GM11168 (cell line): ENCODE results near the gene CREB5.

Experiments used
- in situ Hi-C: fragments of 300-500 bp; cut with MboI; formaldehyde crosslinking; loops from one replicate; pipeline ENCODE4 v1.12.0; 2022; ENCODE audit warnings: low sequenced_read_pairs; ENCODE audit not compliant: unreplicated experiment

CREB5 gene

DNA sequence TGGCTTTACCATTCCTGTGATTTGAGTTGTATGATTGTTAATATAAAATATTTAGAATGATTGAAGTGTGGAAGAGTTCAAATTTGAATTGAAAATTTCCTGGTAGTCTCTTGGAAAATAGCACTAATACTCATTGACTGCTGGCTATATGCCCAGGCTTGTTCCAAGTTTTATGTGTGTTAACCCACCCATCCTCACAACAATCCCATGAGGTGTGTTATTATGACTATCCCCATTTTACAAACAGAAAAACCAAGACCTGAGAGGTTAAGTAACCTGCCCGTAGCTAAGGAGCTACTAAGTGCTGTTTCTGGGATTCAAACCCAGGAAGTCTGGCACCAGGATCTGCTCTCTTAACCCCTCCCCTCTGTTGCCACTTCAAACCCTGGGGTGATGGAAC, 213.9 kb downstream of the CREB5 start:
- in situ Hi-C loops: loop anchor here (10.0 kb wide), 2 partner anchors 229 to 231 kb away; no protein-coding TSS in a partner anchor

DNA sequence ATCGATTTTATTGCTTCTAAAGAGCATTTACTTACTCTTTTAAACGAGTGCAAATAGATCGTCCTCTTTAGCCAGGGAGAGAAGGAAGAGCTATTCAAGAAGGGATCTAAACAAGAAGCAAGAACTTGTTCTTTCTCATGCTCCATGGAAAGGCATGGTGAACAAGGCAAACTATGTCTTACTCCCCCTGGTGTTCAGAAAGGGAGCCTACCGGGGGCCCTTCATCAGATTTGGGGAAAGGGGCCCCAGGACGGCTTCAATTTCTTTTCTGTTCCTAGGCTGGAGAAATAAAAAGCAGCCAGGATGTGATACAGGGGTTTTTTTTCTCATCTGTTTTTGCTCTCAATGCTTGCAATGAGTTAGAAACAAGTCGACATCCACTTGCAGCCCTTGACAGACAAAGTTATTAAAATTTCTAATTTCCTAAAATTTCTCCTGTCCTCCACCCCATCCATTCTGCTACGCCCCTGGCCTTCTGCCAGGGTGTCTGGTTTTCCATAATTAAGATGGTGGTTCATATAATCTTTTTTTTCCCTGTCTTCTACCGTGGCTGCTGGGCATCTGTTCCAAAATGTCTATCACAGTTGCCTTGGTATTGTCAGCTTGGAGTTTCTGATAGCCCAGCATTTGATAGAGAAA, 214.4 kb downstream of the CREB5 start:
- in situ Hi-C loops: loop anchor here (10.0 kb wide), 2 partner anchors 228 to 232 kb away; no protein-coding TSS in a partner anchor

GRCh38 chr7:28627263-28627653, 214.9 kb downstream of the CREB5 start:
- in situ Hi-C loops: loop anchor here (10.0 kb wide), 2 partner anchors 228 to 232 kb away; no protein-coding TSS in a partner anchor

DNA sequence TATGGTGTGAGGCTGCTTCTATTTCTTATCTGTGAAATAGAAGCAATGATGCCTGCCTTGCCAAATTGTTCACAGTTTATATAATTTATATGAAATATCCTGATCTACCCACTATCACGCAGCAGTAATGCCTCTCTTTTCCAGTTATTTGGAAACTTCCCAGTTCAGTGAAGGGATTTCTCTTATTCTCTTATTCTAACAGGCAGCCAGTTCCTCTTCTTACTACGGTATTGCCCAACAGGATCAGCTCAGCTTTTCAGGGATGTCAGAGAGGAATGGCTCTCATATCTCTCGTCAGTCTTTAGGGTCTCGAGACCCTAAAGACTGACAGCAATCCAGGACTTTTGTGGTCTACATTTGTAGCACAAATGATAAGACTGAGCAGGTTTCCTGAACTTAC, 215.6 kb downstream of the CREB5 start:
- in situ Hi-C loops: loop anchor here (10.0 kb wide), 2 partner anchors 227 to 233 kb away; no protein-coding TSS in a partner anchor

DNA sequence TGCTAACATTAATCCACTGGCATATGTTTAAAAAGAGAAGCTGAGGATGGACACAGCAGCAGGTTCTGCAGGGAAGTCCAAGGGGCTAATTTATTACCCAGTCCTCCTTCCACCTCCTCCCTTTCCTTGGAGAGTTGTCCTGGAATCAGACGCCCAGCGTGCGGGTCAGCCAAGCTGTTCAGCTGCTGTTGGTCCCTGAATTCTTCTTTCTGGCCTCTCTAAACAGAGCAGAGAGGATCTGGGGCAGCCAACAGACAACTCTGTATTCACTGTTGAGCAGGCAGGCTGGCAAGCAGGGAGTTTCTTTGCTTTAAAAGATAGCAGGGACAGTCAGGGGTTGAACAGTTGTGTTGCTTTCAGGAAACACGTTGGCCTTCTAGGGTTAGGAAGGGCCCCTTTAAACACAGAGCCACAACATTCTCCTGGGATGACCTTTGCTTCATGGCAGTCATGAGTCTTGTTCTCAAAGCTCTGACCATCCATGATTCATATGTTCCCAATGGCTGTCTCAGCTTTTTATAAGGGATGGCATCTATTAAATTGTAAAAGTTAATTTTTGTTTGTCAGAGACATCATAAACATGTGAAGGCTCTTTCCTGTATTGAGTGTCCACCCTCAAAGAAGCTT, 217.0 kb downstream of the CREB5 start:
- in situ Hi-C loops: loop anchor here (10.0 kb wide), 2 partner anchors 225 to 235 kb away; no protein-coding TSS in a partner anchor

DNA sequence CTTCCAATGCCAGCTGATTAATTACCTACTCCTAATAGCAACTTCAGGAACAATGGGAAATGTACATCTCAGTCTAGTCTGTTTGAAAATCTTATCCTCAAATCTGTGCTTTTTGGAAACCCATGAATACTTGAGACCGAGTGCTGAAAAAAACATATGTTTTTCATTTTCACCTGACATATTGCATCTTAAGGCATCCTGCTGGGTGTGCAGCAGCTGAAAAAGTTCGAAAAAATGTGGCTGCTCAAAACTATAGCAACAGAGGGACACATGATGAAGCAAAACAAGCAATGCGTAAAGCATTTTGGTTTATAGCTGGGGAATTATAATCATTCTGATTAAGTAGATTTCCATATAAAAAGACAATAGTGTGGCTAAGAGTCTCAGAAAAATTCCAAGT, 218.0 kb downstream of the CREB5 start:
- in situ Hi-C loops: no loop called here

GRCh38 chr7:28631995-28632394, 219.7 kb downstream of the CREB5 start:
- in situ Hi-C loops: no loop called here

GRCh38 chr7:28638914-28639313, 226.6 kb downstream of the CREB5 start:
- in situ Hi-C loops: no loop called here

GRCh38 chr7:28640001-28640400, 227.7 kb downstream of the CREB5 start:
- in situ Hi-C loops: no loop called here

GRCh38 chr7:28641752-28642545, 229.6 kb downstream of the CREB5 start:
- in situ Hi-C loops: no loop called here

DNA sequence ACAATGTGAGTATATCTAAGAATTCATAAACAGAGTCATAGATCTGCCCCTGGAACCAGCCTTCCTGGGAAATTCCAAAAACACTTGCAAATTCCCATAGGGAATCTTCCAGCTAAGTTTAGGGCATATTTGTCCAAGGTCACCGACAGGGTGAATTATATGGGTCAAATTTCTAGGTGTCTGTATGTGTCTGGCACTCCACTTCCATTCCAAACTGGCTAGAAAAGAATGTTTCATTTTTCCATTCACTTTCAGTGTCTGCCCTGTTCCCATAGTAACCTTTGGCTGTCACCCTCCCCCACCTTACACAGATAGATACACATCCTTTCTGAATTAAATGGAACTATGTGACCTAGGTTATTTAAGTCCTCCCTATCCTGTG, 230.9 kb downstream of the CREB5 start:
- in situ Hi-C loops: no loop called here

DNA sequence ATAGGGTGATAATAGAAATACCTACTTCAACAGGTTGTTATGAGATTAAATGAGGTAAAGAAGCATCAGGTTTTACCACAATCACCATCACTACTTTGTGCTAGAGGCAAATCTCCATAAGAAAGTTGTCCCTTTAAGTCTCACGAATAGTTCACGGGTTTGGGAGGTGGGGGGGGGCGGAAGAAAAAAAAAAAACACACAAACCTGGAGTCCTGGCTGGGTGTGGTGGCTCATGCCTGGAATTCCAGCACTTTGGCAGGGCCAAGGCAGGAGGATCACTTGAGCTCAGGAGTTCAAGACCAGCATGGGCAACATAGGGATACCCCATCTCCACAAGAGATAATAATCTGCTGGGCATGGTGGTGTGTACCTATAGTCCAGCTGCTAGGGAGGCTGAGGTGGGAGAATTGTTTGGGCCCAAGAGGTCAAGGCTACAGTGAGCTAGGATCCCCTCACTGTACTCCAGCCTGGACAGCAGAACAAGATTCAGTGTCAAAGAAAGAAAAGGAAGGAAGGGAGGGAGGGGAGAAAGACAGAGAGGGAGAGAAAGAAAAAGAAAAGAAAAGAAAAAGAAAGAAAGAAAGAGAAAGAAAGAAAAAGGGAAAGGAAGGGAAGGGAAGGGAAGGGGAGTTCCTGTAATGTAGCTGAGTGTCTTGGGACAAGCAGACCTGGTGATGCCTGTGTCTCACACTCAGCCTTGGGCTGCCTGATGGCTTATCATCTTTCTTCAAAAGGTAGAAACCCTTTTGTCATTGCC, 231.4 kb downstream of the CREB5 start:
- in situ Hi-C loops: no loop called here

GRCh38 chr7:28645866-28646265, 233.5 kb downstream of the CREB5 start:
- in situ Hi-C loops: no loop called here

DNA sequence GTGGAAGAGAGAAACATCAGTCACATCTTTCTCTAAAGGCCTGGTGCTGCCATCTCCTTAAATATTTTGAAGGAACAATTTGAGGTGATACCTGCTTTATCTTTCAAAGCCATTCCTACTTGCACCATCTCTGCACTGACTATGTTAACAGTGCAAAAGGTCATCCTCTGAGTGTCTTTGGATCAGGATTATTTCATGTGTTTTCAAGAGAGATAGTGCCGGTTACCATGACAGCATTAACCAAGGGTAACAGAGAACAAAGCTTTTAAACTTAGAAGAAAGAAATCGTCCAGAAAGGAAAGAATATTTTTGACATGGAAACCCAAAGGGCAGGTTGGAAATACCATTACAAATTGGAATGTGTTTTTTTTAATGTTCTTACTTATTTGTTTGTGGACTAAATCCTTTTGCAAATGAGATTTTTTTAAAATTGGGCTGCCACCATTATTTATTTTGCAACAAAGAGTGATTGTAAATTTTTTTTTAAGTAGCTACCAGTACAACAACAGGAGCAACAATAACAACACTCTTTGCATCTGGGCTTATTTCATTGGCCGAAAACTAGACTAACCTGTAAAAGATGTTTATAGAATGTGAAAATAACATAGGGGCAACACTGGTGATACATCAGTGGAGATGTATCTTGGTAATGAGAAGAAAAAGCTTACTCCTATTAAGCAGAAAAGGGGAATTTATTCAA, 234.2 kb downstream of the CREB5 start:
- in situ Hi-C loops: no loop called here

DNA sequence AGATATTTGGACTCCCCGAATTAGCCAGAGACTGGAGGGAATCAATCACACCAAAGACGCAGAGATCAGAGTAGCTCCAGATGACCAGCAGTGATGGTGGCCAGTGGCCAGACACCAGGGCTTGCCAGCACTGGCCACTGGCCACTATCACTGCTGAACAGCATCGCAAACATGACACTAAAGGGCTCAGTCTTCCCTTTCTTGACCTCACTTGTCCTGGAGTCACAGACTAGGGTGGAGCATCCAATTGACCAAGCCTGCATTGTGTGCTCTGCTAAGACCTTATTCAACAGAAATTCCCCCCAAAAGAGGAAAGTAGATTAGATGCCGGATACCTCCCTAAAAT, 234.7 kb downstream of the CREB5 start:
- in situ Hi-C loops: no loop called here

- in situ Hi-C loops: no loop called here
Observed at GRCh38 chr7:28649189-28649588, 236.9 kb downstream of the CREB5 start.

GRCh38 chr7:28649811-28650210, 237.5 kb downstream of the CREB5 start:
- in situ Hi-C loops: no loop called here

GRCh38 chr7:28654110-28654509, 241.8 kb downstream of the CREB5 start:
- in situ Hi-C loops: no loop called here

- in situ Hi-C loops: no loop called here
Observed at GRCh38 chr7:28656529-28656928, 244.2 kb downstream of the CREB5 start.

- in situ Hi-C loops: no loop called here
Observed at GRCh38 chr7:28658381-28658780, 246.1 kb downstream of the CREB5 start.
